GM12873 (cell line): ENCODE data around the gene FUT7.

Experiments
- CTCF ChIP-seq: IDR thresholded peaks from 2 replicates; pipeline ENCODE4 v1.5.1; 2012; ENCODE audit warnings: low read depth, mild to moderate bottlenecking, moderate library complexity, low read length, control low read depth; ENCODE audit not compliant: insufficient read depth; ENCODE audit errors: missing control alignments

Gene FUT7

GRCh38 chr9:137037035-137037434 is 5.1 kb upstream of the FUT7 start:
- no peak for TF ChIP-seq CTCF

GRCh38 chr9:137035937-137036336 is 4.0 kb upstream of the FUT7 start:
- no peak for TF ChIP-seq CTCF

- TF ChIP-seq CTCF: no peak
Observed at GRCh38 chr9:137035507-137035834, 3.6 kb upstream of the FUT7 start.

GRCh38 chr9:137034709-137035506 is 3.0 kb upstream of the FUT7 start:
- TF ChIP-seq CTCF: peak; percentile 97

- no peak for TF ChIP-seq CTCF
Observed at GRCh38 chr9:137034039-137034708, 2.3 kb upstream of the FUT7 start.

- no peak for TF ChIP-seq CTCF
Observed at GRCh38 chr9:137032858-137033257, 970 bp upstream of the FUT7 start.
